GM12878 (cell line): ENCODE measurements around the gene INTS14. TPM values are rescaled to one million over a fixed set of nuclear protein-coding genes. Genes with fewer than 3 reads are reported as not detected.

Experiments used
- ATAC-seq: fragments of 200-7000 bp; cut with Tn5 transposase; 3 replicates; pipeline ENCODE4 v1.9.1; 2020; ENCODE audit warnings: mild to moderate bottlenecking, moderate library complexity
- BruUV-seq: library from RNA; stranded (reverse); fragments of 400-500 nt; replicated peaks from 2 replicates; lab custom pipeline; 2021; lab: Mats Ljungman, UMichigan
- CTCF ChIA-PET: fragments of 300-600 bp; sonication (Branson Sonifier 250); formaldehyde crosslinking; extraction: SDS; loops from one replicate; lab custom pipeline; 2021; ENCODE audit warnings: inconsistent platforms; lab: Yijun Ruan, JAX
- POLR2A ChIA-PET: fragments of 350-600 bp; formaldehyde crosslinking; extraction: SDS; loops from one replicate; lab custom pipeline; 2021; ENCODE audit warnings: inconsistent platforms; lab: Charles Lee
- RAD21 ChIA-PET: fragments of 300-600 bp; sonication (Branson Sonifier 250); formaldehyde crosslinking; loops from one replicate; lab custom pipeline; 2023; ENCODE audit warnings: antibody characterized with exemption; ENCODE audit not compliant: unreplicated experiment; lab: Charles Lee
- SMC1A ChIA-PET: fragments of 300-600 bp; sonication (Branson Sonifier 250); formaldehyde crosslinking; loops from one replicate; lab custom pipeline; 2023; ENCODE audit not compliant: unreplicated experiment, uncharacterized antibody; lab: Charles Lee
- DNase-seq: peaks from one replicate; pipeline ENCODE4 v3.0.0-alpha.2; 2011; ENCODE audit warnings: low read depth, low spot score
- FAIRE-seq: peaks from 3 replicates; lab custom pipeline; 2011; peaks lifted over from hg19 to GRCh38; lab: Jason Lieb, UNC
- H2AFZ ChIP-seq: 2 replicates; pipeline ENCODE4 v1.6.0; 2011; ENCODE audit warnings: low read depth, low read length, control low read depth; ENCODE audit not compliant: control insufficient read depth
- H3K27ac ChIP-seq: 2 replicates; pipeline ENCODE4 v1.5.1; 2011; ENCODE audit warnings: control low read depth; ENCODE audit not compliant: control insufficient read depth, insufficient read depth
- H3K27me3 ChIP-seq, 2 experiments: replicated peaks in 1 of 2; 2 replicates each; pipeline versions ENCODE4 v1.6.0 to v1.6.1; 2011; ENCODE audit warnings: low read length in 1 of 2; ENCODE audit not compliant: control insufficient read depth in 2 of 2, insufficient read depth in 2 of 2
- H3K36me3 ChIP-seq, 2 experiments: 2 replicates each; pipeline ENCODE4 v1.5.1; 2011; ENCODE audit warnings: low read length in 1 of 2; ENCODE audit not compliant: control insufficient read depth in 2 of 2, insufficient read depth in 2 of 2
- H3K4me1 ChIP-seq: 2 replicates; pipeline ENCODE4 v1.6.1; 2011; ENCODE audit warnings: mild to moderate bottlenecking, low read length, moderate library complexity, mixed read lengths; ENCODE audit not compliant: control insufficient read depth, insufficient read depth
- H3K4me2 ChIP-seq: 2 replicates; pipeline ENCODE4 v1.6.0; 2011; ENCODE audit warnings: control low read depth; ENCODE audit not compliant: control insufficient read depth, insufficient read depth
- H3K4me3 ChIP-seq: fragments of 200-600 bp; sonication (generic); 2 replicates; pipeline ENCODE4 v1.5.1; 2016
- H3K79me2 ChIP-seq: 2 replicates; pipeline ENCODE4 v1.6.0; 2011; ENCODE audit warnings: low read length; ENCODE audit not compliant: control insufficient read depth, insufficient read depth
- H3K9ac ChIP-seq: 2 replicates; pipeline ENCODE4 v1.8.0; 2011; ENCODE audit warnings: low read length, control low read depth, mixed read lengths; ENCODE audit not compliant: control insufficient read depth, insufficient read depth
- H3K9me3 ChIP-seq: replicated peaks from 3 replicates; pipeline ENCODE4 v1.5.1; 2011; ENCODE audit warnings: mild to moderate bottlenecking, low read length; ENCODE audit not compliant: control insufficient read depth, insufficient read depth
- H4K20me1 ChIP-seq: 2 replicates; pipeline ENCODE4 v1.6.0; 2011; ENCODE audit not compliant: control insufficient read depth, insufficient read depth
- BACH1 ChIP-seq: fragments of 450-650 bp; IDR thresholded peaks from 2 replicates; pipeline ENCODE4 v1.6.1; 2017; ENCODE audit warnings: mild to moderate bottlenecking, borderline replicate concordance
- BRCA1 ChIP-seq: IDR thresholded peaks from 2 replicates; pipeline ENCODE4 v1.6.1; 2011; ENCODE audit warnings: low read depth, low read length, improper control_type of control experiment
- CEBPB ChIP-seq, 2 experiments: fragments of 150-350 bp in 1 of 2; IDR thresholded peaks; 2 replicates each; pipeline ENCODE4 v1.6.1; 2012 to 2014; ENCODE audit warnings: low read depth in 2 of 2, low read length in 2 of 2, borderline replicate concordance in 1 of 2, inconsistent platforms in 1 of 2
- NR2C2 ChIP-seq: IDR thresholded peaks from 2 replicates; pipeline ENCODE4 v1.6.1; 2011; ENCODE audit warnings: borderline replicate concordance, low read depth; ENCODE audit not compliant: control insufficient read depth, insufficient read length
- RBBP5 ChIP-seq: fragments of 200-600 bp; sonication (generic); conservative IDR thresholded peaks from 2 replicates; pipeline ENCODE4 v1.6.1; 2016
- ZBTB40 ChIP-seq: fragments of 450-650 bp; IDR thresholded peaks from 2 replicates; pipeline ENCODE4 v1.6.1; 2016; ENCODE audit warnings: mild to moderate bottlenecking, moderate library complexity, borderline replicate concordance
- ZNF592 ChIP-seq: fragments of 450-650 bp; IDR thresholded peaks from 2 replicates; pipeline ENCODE4 v1.6.1; 2017; ENCODE audit warnings: mild to moderate bottlenecking, moderate library complexity
- WGBS: methylation state at CpG from one replicate; pipeline ENCODE4 v1.1.6; 2016; ENCODE audit warnings: low lambda C conversion rate; ENCODE audit not compliant: insufficient replicate concordance, insufficient coverage; ENCODE audit errors: missing lambda C conversion rate; 5-methylcytosine and 5-hydroxymethylcytosine counted together
- in situ Hi-C: fragments of 300-500 bp; cut with MboI; formaldehyde crosslinking; loops from 9 replicates; pipeline ENCODE4 v1.14.3; 2018; ENCODE audit warnings: mixed read lengths
- intact Hi-C: fragments of 100-400 bp; cut with micrococcal nuclease; formaldehyde crosslinking; loops from one replicate; pipeline ENCODE4 v1.14.2; 2022; ENCODE audit not compliant: unreplicated experiment
- polyA plus RNA-seq, 11 experiments: library from polyadenylated mRNA; depleted of rRNA in 4 of 11; unstranded in 6 of 11; stranded (reverse) in 5 of 11; fragments of >200 nt; fragmentation: Nextera tagmentation in 4 of 11; fragmentation: Illumina TruSeq in 1 of 11; extraction: Ambion mirVana in 4 of 11; extraction: Trizol in 1 of 11; gene quantifications; 1 replicate in 1 of 11; 2 replicates in 10 of 11; pipeline versions ENCODE4 v1.2.1 to v1.2.3, GENCODE V29; 2011 to 2016; ENCODE audit warnings: inconsistent platforms in 2 of 11, missing spikeins in 2 of 11, low read depth in 1 of 11
- total RNA-seq, 4 experiments: library from RNA; depleted of rRNA in 3 of 4; stranded (reverse); fragments of >200 nt in 3 of 4; fragmentation: Illumina TruSeq in 1 of 4; extraction: Trizol in 1 of 4; gene quantifications; 2 replicates each; pipeline versions ENCODE4 v1.2.1 to v1.2.3, GENCODE V29; 2013 to 2021

INTS14 gene
- total and polyA plus RNA-seq, 10 of the 15 experiments (the other 5 are each of a cell fraction or from before 2014, with no cell fraction given), result 36.8 to 76.9 (median 47.7) TPM

GRCh38 chr15:65599677-65600076 is 11.3 kb downstream of the INTS14 start (continued):
- TF ChIP-seq ZBTB40, result no peak
- TF ChIP-seq BRCA1, result no peak
- TF ChIP-seq RBBP5, result no peak
- TF ChIP-seq NR2C2, result no peak
- TF ChIP-seq CEBPB (IDR thresholded peaks at IDR 0.05; ENCODE audit: borderline replicate concordance in 1 of 2, low read depth in 2 of 2, low read length in 2 of 2), result no peak
- TF ChIP-seq, all 136 proteins: peak for 0

- POLR2A ChIA-PET, result interaction anchor here (0.9 kb wide), 1 partner anchor 153 kb away, joined by 3 read pairs; no protein-coding TSS in a partner anchor
- 98% methylated on average over 2 of the region's 2 CpGs for WGBS
Measured at GRCh38 chr15:65598468-65598867, 12.5 kb downstream of the INTS14 start.

More at GRCh38 chr15:65598468-65598867, 12.5 kb downstream of the INTS14 start:
- no peak overlapping the region for H3K9ac ChIP-seq
- no peaks in the 10 kb centered on the region for H4K20me1 ChIP-seq
- no peak for ATAC-seq
- H3K4me2 ChIP-seq, result no peak overlapping the region
- peaks cover 0 to 17% of the 10 kb centered on the region in 2 experiments; a peak in 2 of 4 replicates for H3K36me3 ChIP-seq
- no peaks in the 10 kb centered on the region for H3K79me2 ChIP-seq
- H3K4me3 ChIP-seq, result no peak overlapping the region
- in situ Hi-C loops (no loop called here), intact Hi-C loops (no loop called here)
- TF ChIP-seq BACH1 (peak; percentile 66), ZNF592 (no peak)
- H2AFZ ChIP-seq, result no peak overlapping the region
- no peak overlapping the region for H3K27ac ChIP-seq
- no peaks in the 10 kb centered on the region for H3K27me3 ChIP-seq
- H3K9me3 ChIP-seq, result no peaks in the 10 kb centered on the region
- ChIA-PET SMC1A (interaction anchor here (0.7 kb wide), 1 partner anchor 390 kb away, joined by 3 read pairs; no protein-coding TSS in a partner anchor), RAD21 (interaction anchor here (0.8 kb wide), 1 partner anchor 236 kb away, joined by 3 read pairs; no protein-coding TSS in a partner anchor), CTCF (interaction anchor here (0.7 to 1.0 kb wide), 2 partner anchors 80 to 227 kb away, joined by 3 read pairs; no protein-coding TSS in a partner anchor)
- FAIRE-seq, result no peak
- BruUV-seq, result TSS peak; percentile 44
- H3K4me1 ChIP-seq, result no peaks in the 10 kb centered on the region
- DNase-seq, result no peak
